B cell (primary cell): ENCODE data around the gene CTDP1. TPM values are rescaled to one million over a fixed set of nuclear protein-coding genes. Genes with fewer than 3 reads are reported as not detected.

Source experiments
- ATAC-seq: fragments of 200-7000 bp; cut with Tn5 transposase; one replicate; pipeline ENCODE4 v1.10.0; 2021; ENCODE audit warnings: low read depth, mild to moderate bottlenecking, moderate number of reproducible peaks, moderate library complexity
- CTCF ChIA-PET: fragments of 350-600 bp; sonication (Branson Sonifier 250); formaldehyde crosslinking; loops from one replicate; lab custom pipeline; 2021; ENCODE audit warnings: antibody characterized with exemption, inconsistent platforms; lab: Charles Lee
- POLR2A ChIA-PET: fragments of 350-600 bp; sonication (Branson Sonifier 250); formaldehyde crosslinking; loops from one replicate; lab custom pipeline; 2021; ENCODE audit warnings: antibody characterized with exemption; lab: Charles Lee
- DNase-seq: peaks from one replicate; pipeline ENCODE4 v3.0.0; 2013
- H2AFZ ChIP-seq: 2 replicates; pipeline ENCODE4 v1.6.1; 2012; ENCODE audit warnings: mild to moderate bottlenecking, low read depth, low read length; ENCODE audit not compliant: insufficient read depth, poor library complexity, severe bottlenecking
- H3K27ac ChIP-seq, 2 donors: 1 replicate in 1 of 2; 2 replicates in 1 of 2; pipeline ENCODE4 v1.5.1; 2012 to 2013; ENCODE audit warnings: low read length in 2 of 2, mild to moderate bottlenecking in 2 of 2, moderate library complexity in 1 of 2
- H3K27me3 ChIP-seq, 4 experiments: fragments of 200-600 bp in 1 of 4; sonication (generic) in 1 of 4; replicated peaks in 1 of 4; 1 replicate in 2 of 4; 2 replicates in 2 of 4; pipeline versions ENCODE4 v1.6.1 to v1.7.0; 2013 to 2016; ENCODE audit warnings: low read length in 3 of 4, mild to moderate bottlenecking in 2 of 4, mixed read lengths in 1 of 4, moderate library complexity in 1 of 4; ENCODE audit not compliant: insufficient read depth in 4 of 4, control insufficient read depth in 3 of 4; ENCODE audit errors: control extremely low read depth in 1 of 4
- H3K36me3 ChIP-seq, 2 experiments: replicated peaks in 1 of 2; 1 replicate in 1 of 2; 2 replicates in 1 of 2; pipeline versions ENCODE4 v1.6.1 to v1.7.1; 2013; ENCODE audit warnings: low read length in 1 of 2; ENCODE audit not compliant: insufficient read depth in 2 of 2, control insufficient read depth in 1 of 2; ENCODE audit errors: control extremely low read depth in 1 of 2, extremely low read depth in 1 of 2
- H3K4me1 ChIP-seq, 2 donors: fragments of 200-600 bp in 1 of 2; sonication (generic) in 1 of 2; 1 replicate in 1 of 2; 2 replicates in 1 of 2; pipeline versions ENCODE4 v1.5.1 to v1.6.1; 2013 to 2017; ENCODE audit warnings: low read length in 2 of 2; ENCODE audit not compliant: control insufficient read depth in 2 of 2, insufficient read depth in 2 of 2
- H3K4me2 ChIP-seq: replicated peaks from 2 replicates; pipeline ENCODE3; 2012; ENCODE audit warnings: mild to moderate bottlenecking, low read depth, low read length; ENCODE audit not compliant: poor library complexity, severe bottlenecking
- H3K4me3 ChIP-seq, 5 experiments: fragments of 200-600 bp in 1 of 5; sonication (generic) in 1 of 5; 1 replicate in 3 of 5; 2 replicates in 2 of 5; pipeline versions ENCODE4 v1.5.1 to v1.7.0; 2011 to 2016; ENCODE audit warnings: low read length in 4 of 5, mild to moderate bottlenecking in 4 of 5, low read depth in 2 of 5, control low read depth in 1 of 5, moderate library complexity in 1 of 5; ENCODE audit not compliant: insufficient read depth in 1 of 5; ENCODE audit errors: control extremely low read depth in 1 of 5, extremely low read depth in 1 of 5
- H3K79me2 ChIP-seq: fragments of 200-600 bp; sonication (generic); one replicate; pipeline ENCODE4 v1.6.0; 2016; ENCODE audit warnings: low read length; ENCODE audit not compliant: control insufficient read depth, insufficient read depth
- H3K9ac ChIP-seq: fragments of 200-600 bp; sonication (generic); 2 replicates; pipeline ENCODE4 v1.6.1; 2017; ENCODE audit warnings: mild to moderate bottlenecking, low read length, moderate library complexity
- H3K9me3 ChIP-seq, 3 donors: one replicate each; pipeline versions ENCODE4 v1.6.1 to v1.7.1; 2013; ENCODE audit warnings: low read length in 2 of 3; ENCODE audit not compliant: control insufficient read depth in 2 of 3, insufficient read depth in 1 of 3; ENCODE audit errors: control extremely low read depth in 1 of 3
- H4K20me1 ChIP-seq: 2 replicates; pipeline ENCODE4 v1.6.0; 2012; ENCODE audit warnings: mild to moderate bottlenecking, low read length; ENCODE audit not compliant: insufficient read depth, control insufficient read depth, poor library complexity, severe bottlenecking
- H3K27ac Mint-ChIP-seq: one replicate; pipeline ENCODE4 v1.8.0; 2021; ENCODE audit warnings: mixed read lengths
- H3K27me3 Mint-ChIP-seq: one replicate; pipeline ENCODE4 v1.8.0; 2021; ENCODE audit warnings: mixed read lengths
- H3K4me1 Mint-ChIP-seq: one replicate; pipeline ENCODE4 v1.8.0; 2021; ENCODE audit warnings: mixed read lengths
- H3K4me3 Mint-ChIP-seq: one replicate; pipeline ENCODE4 v1.8.0; 2021; ENCODE audit warnings: mixed read lengths
- H3K9me3 Mint-ChIP-seq: one replicate; pipeline ENCODE4 v1.8.0; 2022; ENCODE audit warnings: mixed read lengths; ENCODE audit not compliant: insufficient read depth
- EZH2 ChIP-seq: IDR thresholded peaks from 2 replicates; pipeline ENCODE4 v1.6.1; 2012; ENCODE audit warnings: borderline replicate concordance, low read depth, mild to moderate bottlenecking, moderate library complexity, low read length; ENCODE audit not compliant: insufficient read depth, poor library complexity, severe bottlenecking
- WGBS: methylation state at CpG from one replicate; pipeline ENCODE4 v1.1.5; 2013; ENCODE audit warnings: missing lambda C conversion rate; ENCODE audit not compliant: insufficient coverage; 5-methylcytosine and 5-hydroxymethylcytosine counted together
- intact Hi-C: fragments of 100-400 bp; cut with micrococcal nuclease; formaldehyde crosslinking; loops from one replicate; pipeline ENCODE4 v1.10.0; 2022
- polyA plus RNA-seq: library from polyadenylated mRNA; depleted of rRNA; stranded (reverse); fragments of >200 nt; gene quantifications from 2 replicates; pipeline ENCODE4 v1.2.3, GENCODE V29; 2012
- total RNA-seq, 2 donors: library from RNA; stranded (reverse); fragments of 120-200 nt in 1 of 2; gene quantifications; 1 replicate in 1 of 2; 2 replicates in 1 of 2; pipeline versions ENCODE4 v1.2.3 to v1.2.4, GENCODE V29; 2013 to 2022
- TF ChIP-seq, protein P1 (sequence below): fragments of 200-600 bp; IDR thresholded peaks from one replicate; pipeline ENCODE4 v1.8.0; 2022; ENCODE audit warnings: antibody characterized with exemption, mild to moderate bottlenecking

The CTDP1 gene
- total and polyA plus RNA-seq, 2 donors (not counting 1 experiment from before 2014, with no cell fraction given): 14.3 to 33.3 TPM

DNA sequence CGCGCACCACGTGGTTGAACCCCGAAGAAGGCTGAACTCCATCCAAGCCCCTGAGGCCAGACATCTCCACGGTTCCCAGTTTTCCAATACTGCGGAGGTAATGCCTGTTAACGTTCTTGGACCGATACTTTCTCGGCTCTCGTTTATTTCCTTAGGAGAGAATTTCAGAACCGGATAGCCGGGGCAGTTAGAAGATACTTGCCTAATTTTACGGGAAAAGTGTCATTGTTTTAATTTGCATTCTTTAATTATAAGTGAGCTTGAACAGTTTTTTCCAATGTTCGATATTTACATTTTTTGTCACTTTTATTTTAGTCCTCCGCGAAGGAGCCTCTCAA lies 107.9 kb downstream of the CTDP1 start:
- intact Hi-C loops: no loop called here
- Mint-ChIP-seq H3K9me3 (no peaks in the 10 kb centered on the region), H3K27me3 (peaks cover 64% of the 10 kb centered on the region), H3K27ac (no peak overlapping the region), H3K4me1 (peaks cover 23% of the 10 kb centered on the region), H3K4me3 (no peak overlapping the region)
- Histone ChIP-seq H3K79me2 (no peaks in the 10 kb centered on the region), H3K4me2 (peak overlapping the region; percentile 70), H3K4me1 (peaks cover 19 to 32% of the 10 kb centered on the region in 2 donors), H4K20me1 (no peaks in the 10 kb centered on the region), H3K9me3 (peaks cover 0 to 32% (median 0%) of the 10 kb centered on the region in 3 donors), H3K27ac (no peak overlapping the region), H3K27me3 (peaks cover 0 to 69% (median 27%) of the 10 kb centered on the region in 4 experiments), H3K4me3 (no peak overlapping the region), H3K36me3 (no peaks in the 10 kb centered on the region), H2AFZ (no peak overlapping the region), H3K9ac (no peak overlapping the region)
- ChIA-PET POLR2A (no interaction called here), CTCF (no interaction called here)
- DNase-seq (no peak), ATAC-seq (no peak)
- TF ChIP-seq, protein P1, sequence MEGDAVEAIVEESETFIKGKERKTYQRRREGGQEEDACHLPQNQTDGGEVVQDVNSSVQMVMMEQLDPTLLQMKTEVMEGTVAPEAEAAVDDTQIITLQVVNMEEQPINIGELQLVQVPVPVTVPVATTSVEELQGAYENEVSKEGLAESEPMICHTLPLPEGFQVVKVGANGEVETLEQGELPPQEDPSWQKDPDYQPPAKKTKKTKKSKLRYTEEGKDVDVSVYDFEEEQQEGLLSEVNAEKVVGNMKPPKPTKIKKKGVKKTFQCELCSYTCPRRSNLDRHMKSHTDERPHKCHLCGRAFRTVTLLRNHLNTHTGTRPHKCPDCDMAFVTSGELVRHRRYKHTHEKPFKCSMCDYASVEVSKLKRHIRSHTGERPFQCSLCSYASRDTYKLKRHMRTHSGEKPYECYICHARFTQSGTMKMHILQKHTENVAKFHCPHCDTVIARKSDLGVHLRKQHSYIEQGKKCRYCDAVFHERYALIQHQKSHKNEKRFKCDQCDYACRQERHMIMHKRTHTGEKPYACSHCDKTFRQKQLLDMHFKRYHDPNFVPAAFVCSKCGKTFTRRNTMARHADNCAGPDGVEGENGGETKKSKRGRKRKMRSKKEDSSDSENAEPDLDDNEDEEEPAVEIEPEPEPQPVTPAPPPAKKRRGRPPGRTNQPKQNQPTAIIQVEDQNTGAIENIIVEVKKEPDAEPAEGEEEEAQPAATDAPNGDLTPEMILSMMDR: no peak
- TF ChIP-seq EZH2: no peak
- WGBS: 84% methylated on average over 13 of the region's 16 CpGs

- Mint-ChIP-seq H3K27me3 (peaks cover 66% of the 10 kb centered on the region), H3K9me3 (no peaks in the 10 kb centered on the region), H3K4me1 (peaks cover 28% of the 10 kb centered on the region), H3K27ac (no peak overlapping the region), H3K4me3 (no peak overlapping the region)
- Histone ChIP-seq H3K9me3 (peaks cover 0 to 34% (median 0%) of the 10 kb centered on the region in 3 donors), H3K9ac (no peak overlapping the region), H3K4me3 (no peak overlapping the region), H3K4me2 (peak overlapping the region; percentile 70), H3K4me1 (peaks cover 25 to 38% of the 10 kb centered on the region in 2 donors), H3K27ac (no peak overlapping the region), H3K36me3 (no peaks in the 10 kb centered on the region), H3K27me3 (peaks cover 0 to 71% (median 27%) of the 10 kb centered on the region in 4 experiments), H2AFZ (peak overlapping the region; percentile 28), H4K20me1 (no peaks in the 10 kb centered on the region), H3K79me2 (no peaks in the 10 kb centered on the region)
- ChIA-PET POLR2A (no interaction called here), CTCF (no interaction called here)
- TF ChIP-seq, protein P1: no peak
- TF ChIP-seq EZH2: no peak
- WGBS: 14% methylated on average over 106 of the region's 106 CpGs
- ATAC-seq (no peak), DNase-seq (no peak)
- intact Hi-C loops: no loop called here
Measured at GRCh38 chr18:79787865-79788733, 108.5 kb downstream of the CTDP1 start.
